ENCODE results near the gene ELMO3.

The ELMO3 gene

DNA sequence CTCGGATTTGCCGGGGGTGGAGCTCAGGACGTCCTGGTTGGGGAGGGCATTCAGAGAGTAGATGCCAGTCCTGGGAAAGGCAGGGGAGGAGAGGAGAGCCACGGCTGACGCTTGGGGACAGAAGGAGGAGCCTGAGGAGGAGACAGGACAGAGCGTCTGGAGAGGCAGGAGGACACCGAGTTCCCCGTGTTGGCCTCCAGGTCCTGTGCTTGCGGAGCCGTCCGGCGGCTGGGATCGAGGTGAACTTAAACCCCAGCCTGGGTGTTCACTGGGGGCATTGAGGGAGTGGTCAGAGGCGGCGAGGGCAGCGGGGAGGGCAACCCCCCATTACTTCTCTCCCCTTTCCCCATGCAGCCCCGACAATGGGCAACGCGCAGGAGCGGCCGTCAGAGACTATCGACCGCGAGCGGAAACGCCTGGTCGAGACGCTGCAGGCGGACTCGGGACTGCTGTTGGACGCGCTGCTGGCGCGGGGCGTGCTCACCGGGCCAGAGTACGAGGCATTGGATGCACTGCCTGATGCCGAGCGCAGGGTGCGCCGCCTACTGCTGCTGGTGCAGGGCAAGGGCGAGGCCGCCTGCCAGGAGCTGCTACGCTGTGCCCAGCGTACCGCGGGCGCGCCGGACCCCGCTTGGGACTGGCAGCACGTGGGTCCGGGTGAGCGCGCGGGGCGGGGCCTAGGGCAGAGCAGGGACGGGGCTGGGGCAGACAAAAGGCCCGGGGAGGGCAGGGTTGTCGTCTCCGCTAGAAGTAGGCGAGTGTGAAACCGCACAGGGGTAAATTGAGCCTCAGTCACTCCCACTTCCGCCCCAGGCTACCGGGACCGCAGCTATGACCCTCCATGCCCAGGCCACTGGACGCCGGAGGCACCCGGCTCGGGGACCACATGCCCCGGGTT, 24.9 kb upstream of the ELMO3 start:
- H3K9me3 ChIP-seq (ENCODE audit: control insufficient read depth, insufficient read depth, low read length) = no peaks in the 10 kb centered on the region
- no peak overlapping the region for H3K27ac ChIP-seq (ENCODE audit: low read depth, low read length)
- peaks cover 23% of the 10 kb centered on the region for H3K4me1 ChIP-seq (ENCODE audit: control insufficient read depth, insufficient read depth, low read length)
- peaks cover 83% of the 10 kb centered on the region for H3K27me3 ChIP-seq (ENCODE audit: control insufficient read depth, insufficient read depth, low read length)
- H3K36me3 ChIP-seq (ENCODE audit: control insufficient read depth, insufficient read depth, low read length) = no peaks in the 10 kb centered on the region
- H3K4me3 ChIP-seq (ENCODE audit: low read depth, low read length) = peak overlapping the region; percentile 60
- no peak overlapping the region for H3K9ac ChIP-seq (ENCODE audit: low read depth, low read length)

DNA sequence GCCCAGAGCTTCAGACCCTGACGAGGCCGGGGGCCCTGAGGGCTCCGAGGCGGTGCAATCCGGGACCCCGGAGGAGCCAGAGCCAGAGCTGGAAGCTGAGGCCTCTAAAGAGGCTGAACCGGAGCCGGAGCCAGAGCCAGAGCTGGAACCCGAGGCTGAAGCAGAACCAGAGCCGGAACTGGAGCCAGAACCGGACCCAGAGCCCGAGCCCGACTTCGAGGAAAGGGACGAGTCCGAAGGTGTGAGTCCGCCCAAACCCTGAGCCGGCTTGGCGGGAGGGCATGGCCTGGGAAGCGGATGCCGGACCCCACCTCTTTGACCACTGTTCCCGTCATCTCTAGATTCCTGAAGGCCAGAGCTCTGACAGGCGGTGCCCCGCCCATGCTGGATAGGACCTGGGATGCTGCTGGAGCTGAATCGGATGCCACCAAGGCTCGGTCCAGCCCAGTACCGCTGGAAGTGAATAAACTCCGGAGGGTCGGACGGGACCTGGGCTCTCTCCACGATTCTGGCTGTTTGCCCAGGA, 24.2 kb upstream of the ELMO3 start:
- Histone ChIP-seq H3K27ac (ENCODE audit: low read depth, low read length) (no peak overlapping the region), H3K9ac (ENCODE audit: low read depth, low read length) (no peak overlapping the region), H3K9me3 (ENCODE audit: control insufficient read depth, insufficient read depth, low read length) (no peaks in the 10 kb centered on the region), H3K27me3 (ENCODE audit: control insufficient read depth, insufficient read depth, low read length) (peaks cover 77% of the 10 kb centered on the region), H3K4me1 (ENCODE audit: control insufficient read depth, insufficient read depth, low read length) (peaks cover 21% of the 10 kb centered on the region), H3K36me3 (ENCODE audit: control insufficient read depth, insufficient read depth, low read length) (no peaks in the 10 kb centered on the region), H3K4me3 (ENCODE audit: low read depth, low read length) (peak overlapping the region; percentile 60)

DNA sequence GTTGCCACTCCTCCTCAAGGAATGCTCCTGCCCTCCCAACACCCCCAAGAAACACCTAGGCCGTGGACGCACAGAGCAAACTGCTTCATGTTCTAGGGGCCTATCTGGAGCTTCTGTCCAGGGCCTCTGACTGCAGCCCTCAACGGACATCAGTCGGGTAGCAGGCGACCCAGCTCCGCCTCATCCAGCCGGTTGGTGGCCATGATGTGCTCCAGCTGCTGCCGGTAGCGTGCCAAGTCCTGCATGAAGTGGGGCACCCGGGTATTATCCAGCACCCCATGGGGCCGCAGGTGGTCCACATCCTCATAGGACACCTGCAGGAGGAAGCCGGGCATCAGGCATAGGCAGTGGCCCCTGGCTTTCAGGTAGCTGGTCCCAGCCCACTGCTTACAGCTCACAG, 22.3 kb upstream of the ELMO3 start:
- peaks cover 14% of the 10 kb centered on the region; the same call in 1 of the 2 replicates for H3K4me1 ChIP-seq (ENCODE audit: control insufficient read depth, insufficient read depth, low read length)
- no peak overlapping the region for H3K4me3 ChIP-seq (ENCODE audit: low read depth, low read length)
- no peak overlapping the region for H3K9ac ChIP-seq (ENCODE audit: low read depth, low read length)
- H3K9me3 ChIP-seq (ENCODE audit: control insufficient read depth, insufficient read depth, low read length) = no peaks in the 10 kb centered on the region
- H3K27me3 ChIP-seq (ENCODE audit: control insufficient read depth, insufficient read depth, low read length) = peaks cover 62% of the 10 kb centered on the region
- H3K27ac ChIP-seq (ENCODE audit: low read depth, low read length) = no peak overlapping the region
- H3K36me3 ChIP-seq (ENCODE audit: control insufficient read depth, insufficient read depth, low read length) = no peaks in the 10 kb centered on the region

DNA sequence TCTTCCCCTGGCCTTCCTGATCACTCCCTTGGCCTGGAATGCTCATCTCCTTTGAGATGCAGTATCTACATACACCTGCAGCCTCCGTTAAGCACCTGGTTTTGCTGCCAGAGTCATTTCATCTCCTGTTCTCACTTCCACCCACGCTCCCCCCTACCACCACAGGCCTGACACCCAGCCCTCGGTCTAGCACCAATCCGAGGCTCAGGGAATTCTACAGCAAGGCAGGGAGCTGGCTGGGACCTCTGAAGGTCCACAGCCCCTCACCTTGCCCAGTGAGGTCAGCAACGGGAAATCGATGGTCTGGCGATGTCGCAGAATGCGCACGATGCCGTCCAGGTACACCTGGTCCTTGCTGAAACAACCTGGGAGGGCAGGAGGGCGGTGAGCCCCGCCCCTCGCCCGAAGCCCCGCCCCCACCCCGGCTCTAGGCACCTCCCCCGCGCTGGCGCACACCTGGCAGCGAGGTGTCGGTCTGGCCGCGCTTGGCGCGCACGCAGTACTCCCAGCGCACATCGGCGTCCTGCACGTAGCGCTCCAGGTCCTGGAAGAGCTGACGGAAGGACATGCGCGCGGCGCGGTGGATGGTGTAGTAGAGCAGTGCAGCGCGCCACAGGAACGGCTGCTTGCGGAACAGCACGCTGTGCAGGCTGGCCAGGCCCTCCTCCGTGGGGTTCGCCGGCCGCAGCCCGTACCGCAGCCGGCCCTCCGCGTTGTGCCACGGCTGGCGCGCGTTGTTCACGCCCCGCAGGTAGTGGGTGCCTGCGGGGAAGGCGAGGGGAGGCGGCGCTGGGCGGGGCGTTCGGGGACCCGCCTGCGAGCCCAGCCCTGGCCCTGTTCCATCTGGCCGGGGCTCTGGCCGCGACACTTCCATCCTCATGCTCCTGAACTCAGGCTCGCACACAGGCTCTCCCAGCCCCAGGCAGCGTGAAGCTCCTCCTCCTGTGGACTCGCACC, 20.9 kb upstream of the ELMO3 start:
- Histone ChIP-seq H3K9ac (ENCODE audit: low read depth, low read length) (no peak overlapping the region), H3K4me3 (ENCODE audit: low read depth, low read length) (peak overlapping the region; percentile 62), H3K27ac (ENCODE audit: low read depth, low read length) (peak overlapping the region; percentile 8), H3K27me3 (ENCODE audit: control insufficient read depth, insufficient read depth, low read length) (peaks cover 48% of the 10 kb centered on the region), H3K4me1 (ENCODE audit: control insufficient read depth, insufficient read depth, low read length) (peaks cover 14% of the 10 kb centered on the region; the same call in 1 of the 2 replicates), H3K9me3 (ENCODE audit: control insufficient read depth, insufficient read depth, low read length) (no peaks in the 10 kb centered on the region), H3K36me3 (ENCODE audit: control insufficient read depth, insufficient read depth, low read length) (no peaks in the 10 kb centered on the region)

DNA sequence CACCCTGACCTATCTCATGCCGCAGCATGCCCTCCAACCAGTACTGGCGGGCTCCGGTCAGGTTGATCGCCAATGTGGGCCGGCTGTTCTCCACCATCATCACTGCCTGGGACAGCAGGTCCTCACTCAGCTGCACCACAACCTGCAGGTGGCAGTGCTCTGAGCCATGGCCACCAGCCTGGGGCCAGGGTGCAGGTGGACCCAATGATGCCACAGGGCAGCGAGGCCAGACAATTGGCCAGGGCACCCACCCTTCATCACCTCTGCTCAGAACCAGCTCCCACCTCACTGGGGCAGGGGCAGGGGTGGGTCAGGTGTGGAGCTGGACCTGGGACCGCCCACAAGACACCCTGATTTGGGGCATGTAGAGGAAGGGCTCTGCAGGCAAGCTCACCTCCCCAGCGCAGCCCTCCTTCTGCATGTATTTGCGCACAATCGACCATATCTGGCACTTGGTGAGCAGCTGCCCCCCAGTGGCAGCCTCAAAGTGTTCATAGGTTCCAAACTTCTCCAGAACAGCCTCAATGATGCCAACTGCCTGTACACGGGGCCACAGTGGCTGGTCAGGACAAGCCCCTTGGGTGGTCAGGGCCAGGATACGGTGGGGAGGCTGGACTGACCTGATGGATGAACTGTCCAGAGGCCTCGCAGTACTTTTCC, 19.4 kb upstream of the ELMO3 start:
- no peaks in the 10 kb centered on the region for H3K36me3 ChIP-seq (ENCODE audit: control insufficient read depth, insufficient read depth, low read length)
- peaks cover 39% of the 10 kb centered on the region for H3K27me3 ChIP-seq (ENCODE audit: control insufficient read depth, insufficient read depth, low read length)
- H3K9ac ChIP-seq (ENCODE audit: low read depth, low read length) = no peak overlapping the region
- H3K4me3 ChIP-seq (ENCODE audit: low read depth, low read length) = no peak overlapping the region
- H3K27ac ChIP-seq (ENCODE audit: low read depth, low read length) = no peak overlapping the region
- H3K9me3 ChIP-seq (ENCODE audit: control insufficient read depth, insufficient read depth, low read length) = no peaks in the 10 kb centered on the region
- 0 out of 2 replicates have a peak, but pooled peaks cover 6% of the 10 kb centered on the region for H3K4me1 ChIP-seq (ENCODE audit: control insufficient read depth, insufficient read depth, low read length)

DNA sequence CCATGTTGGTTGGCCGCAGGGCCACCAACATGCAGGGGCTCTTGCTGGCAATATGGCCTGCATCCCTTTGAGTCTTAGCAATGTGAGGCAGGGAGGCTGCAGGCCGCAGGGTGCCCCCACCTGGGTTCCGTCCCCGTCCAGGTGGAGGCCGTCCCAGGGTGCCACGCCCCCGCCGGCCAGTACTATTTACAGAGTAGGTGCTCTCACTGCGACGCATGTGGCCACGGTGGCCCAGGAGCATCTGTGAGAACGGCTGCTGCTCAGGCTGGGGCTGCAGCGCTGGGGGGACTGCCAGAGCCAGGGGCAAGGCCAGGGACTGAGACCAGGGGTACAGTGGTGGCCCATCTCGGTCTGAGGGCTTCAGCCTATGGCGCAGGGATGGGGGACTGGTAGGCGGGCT, 18.8 kb upstream of the ELMO3 start:
- Histone ChIP-seq H3K4me3 (ENCODE audit: low read depth, low read length) (no peak overlapping the region), H3K27ac (ENCODE audit: low read depth, low read length) (no peak overlapping the region), H3K27me3 (ENCODE audit: control insufficient read depth, insufficient read depth, low read length) (peaks cover 39% of the 10 kb centered on the region), H3K4me1 (ENCODE audit: control insufficient read depth, insufficient read depth, low read length) (0 out of 2 replicates have a peak, but pooled peaks cover 8% of the 10 kb centered on the region), H3K9ac (ENCODE audit: low read depth, low read length) (no peak overlapping the region), H3K36me3 (ENCODE audit: control insufficient read depth, insufficient read depth, low read length) (no peaks in the 10 kb centered on the region), H3K9me3 (ENCODE audit: control insufficient read depth, insufficient read depth, low read length) (no peaks in the 10 kb centered on the region)

DNA sequence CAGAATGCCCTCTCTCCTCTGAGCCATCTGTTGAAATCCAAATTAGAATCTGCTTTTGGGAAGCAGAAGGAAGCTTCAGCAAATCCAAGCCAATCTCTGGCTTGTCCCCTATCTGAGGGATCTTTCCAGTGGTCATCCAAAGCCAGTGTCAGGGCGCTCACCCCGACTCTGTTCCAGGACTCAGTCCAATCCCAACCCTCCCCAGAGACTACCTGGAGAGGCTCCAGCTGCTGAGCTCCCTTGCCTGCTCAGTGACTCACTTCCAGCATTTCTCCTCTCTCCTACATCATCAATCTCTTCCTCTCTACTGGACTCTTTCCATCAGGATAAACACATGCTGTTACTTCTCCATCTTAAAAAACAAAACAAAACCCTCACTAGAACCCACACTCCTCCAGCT, 17.6 kb upstream of the ELMO3 start:
- Histone ChIP-seq H3K27me3 (ENCODE audit: control insufficient read depth, insufficient read depth, low read length) (peaks cover 37% of the 10 kb centered on the region), H3K27ac (ENCODE audit: low read depth, low read length) (no peak overlapping the region), H3K4me1 (ENCODE audit: control insufficient read depth, insufficient read depth, low read length) (0 out of 2 replicates have a peak, but pooled peaks cover 8% of the 10 kb centered on the region), H3K9ac (ENCODE audit: low read depth, low read length) (no peak overlapping the region), H3K4me3 (ENCODE audit: low read depth, low read length) (no peak overlapping the region), H3K36me3 (ENCODE audit: control insufficient read depth, insufficient read depth, low read length) (no peaks in the 10 kb centered on the region), H3K9me3 (ENCODE audit: control insufficient read depth, insufficient read depth, low read length) (no peaks in the 10 kb centered on the region)

DNA sequence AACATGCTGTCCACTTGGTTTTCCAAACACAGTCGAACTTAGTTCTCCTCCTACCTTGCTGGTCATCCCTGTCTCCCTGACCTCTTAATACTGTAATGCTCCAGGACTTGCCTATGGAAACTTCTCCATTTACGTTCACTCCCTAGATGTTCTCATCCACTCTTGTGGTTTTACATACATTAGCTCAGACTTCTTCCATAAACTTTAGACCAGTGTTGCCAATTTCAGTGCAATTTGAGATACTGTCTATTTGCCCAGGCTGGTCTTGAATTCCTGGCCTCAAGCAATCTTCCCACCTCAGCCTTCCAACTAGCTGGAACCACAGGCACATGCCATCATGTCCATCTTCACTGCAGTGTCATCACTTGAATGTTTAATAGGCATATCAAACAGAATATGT, 16.6 kb upstream of the ELMO3 start:
- Histone ChIP-seq H3K9ac (ENCODE audit: low read depth, low read length) (no peak overlapping the region), H3K27me3 (ENCODE audit: control insufficient read depth, insufficient read depth, low read length) (peaks cover 34% of the 10 kb centered on the region), H3K9me3 (ENCODE audit: control insufficient read depth, insufficient read depth, low read length) (no peaks in the 10 kb centered on the region), H3K4me3 (ENCODE audit: low read depth, low read length) (no peak overlapping the region), H3K27ac (ENCODE audit: low read depth, low read length) (no peak overlapping the region), H3K4me1 (ENCODE audit: control insufficient read depth, insufficient read depth, low read length) (0 out of 2 replicates have a peak, but pooled peaks cover 8% of the 10 kb centered on the region), H3K36me3 (ENCODE audit: control insufficient read depth, insufficient read depth, low read length) (no peaks in the 10 kb centered on the region)

DNA sequence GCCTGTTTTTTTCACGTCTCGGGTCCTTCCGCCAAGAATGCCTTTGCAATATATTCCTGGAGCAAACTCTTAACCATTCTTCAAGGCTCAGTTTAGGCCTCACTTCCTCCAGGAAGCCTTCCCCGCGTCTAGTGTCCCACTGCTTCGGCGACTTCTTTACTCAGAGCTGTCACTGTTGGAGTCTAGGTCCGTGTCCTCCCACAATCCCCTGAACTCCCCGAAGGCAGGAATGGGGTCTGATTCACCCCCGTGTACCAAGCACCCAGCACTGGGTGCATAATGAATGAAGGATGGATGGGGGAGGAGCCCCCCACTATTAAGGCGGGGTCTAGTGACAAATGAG, 15.7 kb upstream of the ELMO3 start:
- peak overlapping the region; percentile 98 for H3K27ac ChIP-seq (ENCODE audit: low read depth, low read length)

DNA sequence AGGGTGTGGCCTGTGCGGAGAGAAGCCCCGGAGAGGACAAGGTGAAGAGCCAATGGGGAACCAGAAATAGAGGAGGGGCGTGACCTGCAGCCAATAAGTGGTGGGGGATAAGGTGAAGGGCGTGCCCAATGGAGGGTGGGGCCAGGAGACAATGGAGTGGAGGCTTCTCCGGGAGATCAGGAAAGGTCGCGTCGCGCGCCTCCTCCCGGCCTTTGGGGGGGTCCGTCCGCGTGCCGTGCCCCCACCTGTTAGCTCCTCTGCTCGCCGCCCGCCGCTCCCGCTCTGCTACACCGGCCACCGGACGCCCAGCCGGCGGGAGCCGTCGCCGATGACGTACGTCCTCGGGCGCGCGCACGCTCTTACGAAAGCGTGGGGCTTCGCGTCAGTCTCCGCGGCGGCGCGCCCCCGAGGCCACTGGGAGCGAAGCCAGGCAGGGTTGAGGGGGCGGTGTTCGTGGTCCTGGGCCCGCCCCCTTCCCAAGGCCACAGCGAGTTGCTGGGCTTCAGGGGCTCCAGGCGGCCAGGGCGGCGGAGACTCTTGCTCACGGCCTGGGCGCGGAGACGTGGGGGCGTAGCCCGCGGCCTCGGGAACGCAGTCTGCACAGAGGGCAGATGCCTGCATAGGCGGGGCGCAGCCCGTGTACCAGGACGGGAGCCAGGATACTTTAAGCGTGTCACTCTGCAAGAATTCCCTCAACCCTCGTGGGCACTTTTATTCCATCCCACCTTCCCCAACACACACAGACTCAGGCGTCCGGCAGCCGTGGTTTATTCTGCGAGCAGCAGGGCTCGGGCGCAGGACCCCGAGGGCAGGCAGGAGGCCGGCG, 15.1 kb upstream of the ELMO3 start, which contains the start of gene MATCAP1:
Gene MATCAP1, minus strand, starts transcription at position 337 of the 826 bp plus-strand sequence. CDS start 3,353 bp downstream, outside the sequence.
- H3K9me3 ChIP-seq (ENCODE audit: control insufficient read depth, insufficient read depth, low read length) = no peaks in the 10 kb centered on the region
- H3K9ac ChIP-seq (ENCODE audit: low read depth, low read length) = peak within 1 kb of the TSS; percentile 97
- H3K27me3 ChIP-seq (ENCODE audit: control insufficient read depth, insufficient read depth, low read length) = peaks cover 28% of the 10 kb centered on the region
- H3K36me3 ChIP-seq (ENCODE audit: control insufficient read depth, insufficient read depth, low read length) = no peaks in the 10 kb centered on the region
- H3K27ac ChIP-seq (ENCODE audit: low read depth, low read length) = peak within 1 kb of the TSS; percentile 98
- peak within 1 kb of the TSS; percentile 96 for H3K4me3 ChIP-seq (ENCODE audit: low read depth, low read length)
- H3K4me1 ChIP-seq (ENCODE audit: control insufficient read depth, insufficient read depth, low read length) = 0 out of 2 replicates have a peak, but pooled peaks cover 4% of the 10 kb centered on the region

More for the DNA sequence above, 15.7 kb upstream of the ELMO3 start:
- 0 out of 2 replicates have a peak, but pooled peaks cover 4% of the 10 kb centered on the region for H3K4me1 ChIP-seq (ENCODE audit: control insufficient read depth, insufficient read depth, low read length)
- peak overlapping the region; percentile 96 for H3K4me3 ChIP-seq (ENCODE audit: low read depth, low read length)
- H3K36me3 ChIP-seq (ENCODE audit: control insufficient read depth, insufficient read depth, low read length) = no peaks in the 10 kb centered on the region
- H3K27me3 ChIP-seq (ENCODE audit: control insufficient read depth, insufficient read depth, low read length) = peaks cover 28% of the 10 kb centered on the region
- no peak overlapping the region for H3K9ac ChIP-seq (ENCODE audit: low read depth, low read length)
- H3K9me3 ChIP-seq (ENCODE audit: control insufficient read depth, insufficient read depth, low read length) = no peaks in the 10 kb centered on the region

Data from HUES48 (cell line).